Mesothelial cell of epicardium (in vitro differentiated cells): ENCODE measurements around the gene ARHGEF12. TPM values are rescaled to one million over a fixed set of nuclear protein-coding genes. Genes with fewer than 3 reads are reported as not detected.

Experiments used
- DNase-seq, 2 experiments: peaks; one replicate each; pipeline ENCODE4 v3.0.0; 2021; ENCODE audit warnings: low spot score in 2 of 2; ENCODE audit not compliant: unreplicated experiment in 2 of 2
- H3K27ac Mint-ChIP-seq: 2 replicates; pipeline ENCODE4 v1.8.0; 2021; ENCODE audit warnings: mixed read lengths
- H3K27me3 Mint-ChIP-seq: 2 replicates; pipeline ENCODE4 v1.8.0; 2021; ENCODE audit warnings: low read depth, mixed read lengths
- H3K36me3 Mint-ChIP-seq: 2 replicates; pipeline ENCODE4 v1.8.0; 2021; ENCODE audit warnings: mixed read lengths
- H3K4me1 Mint-ChIP-seq: 2 replicates; pipeline ENCODE4 v1.8.0; 2021; ENCODE audit warnings: mixed read lengths
- H3K4me3 Mint-ChIP-seq: 2 replicates; pipeline ENCODE4 v1.8.0; 2021; ENCODE audit warnings: mild to moderate bottlenecking, moderate library complexity, mixed read lengths
- H3K9me3 Mint-ChIP-seq: 2 replicates; pipeline ENCODE4 v1.8.0; 2021; ENCODE audit warnings: mixed read lengths
- total RNA-seq: library from RNA; stranded (reverse); gene quantifications from 3 replicates; pipeline ENCODE4 v1.2.1, GENCODE V29; 2021
- TF ChIP-seq, protein P1 (sequence below): fragments of 200-600 bp; sonication (generic); IDR thresholded peaks from one replicate; pipeline ENCODE4 v1.5.0; 2021; ENCODE audit warnings: antibody characterized with exemption; ENCODE audit not compliant: unreplicated experiment

The ARHGEF12 gene
- total RNA-seq, 1 donor from 2014 or later: 86.0 TPM

DNA sequence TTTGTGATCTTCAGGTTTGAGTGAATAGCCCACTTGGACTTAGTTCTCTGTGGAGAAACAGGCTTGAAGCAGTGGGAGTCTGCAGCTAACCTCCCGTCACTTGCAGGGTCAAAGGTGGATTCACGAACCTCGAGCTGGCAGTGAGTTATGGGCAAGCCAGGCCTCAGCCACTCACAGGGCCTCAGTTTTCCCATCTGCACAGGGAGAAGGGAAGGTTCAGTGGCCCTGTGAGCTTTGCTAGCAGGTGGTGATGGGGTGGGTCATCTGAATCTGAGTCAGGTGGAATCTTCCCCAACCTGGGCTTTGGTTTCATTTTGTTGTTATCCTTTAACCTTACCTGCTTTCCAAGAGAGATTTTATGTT is 88.7 kb downstream of the ARHGEF12 start:
- H3K36me3 Mint-ChIP-seq: peaks cover 20% of the 10 kb centered on the region
- no peaks in the 10 kb centered on the region for H3K4me1 Mint-ChIP-seq

DNA sequence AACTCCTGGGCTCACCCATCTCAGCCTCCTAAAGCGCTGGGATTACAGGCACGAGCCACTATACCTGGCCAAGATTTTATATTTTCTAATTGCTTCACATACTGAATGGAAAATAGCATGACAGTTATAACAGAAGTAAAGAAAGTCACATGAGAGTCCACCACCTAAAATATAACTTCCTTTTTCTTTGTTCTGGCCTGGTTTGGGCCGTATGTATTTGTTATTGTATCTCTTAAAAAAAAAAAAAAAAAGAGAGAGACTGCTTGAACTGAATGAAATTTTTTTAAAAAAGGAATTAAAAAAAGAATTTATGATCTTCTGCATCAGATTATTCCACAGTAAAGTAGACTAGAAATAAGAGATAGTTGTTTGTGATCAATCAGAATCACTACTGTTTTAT is 89.3 kb downstream of the ARHGEF12 start:
- Mint-ChIP-seq H3K9me3 (no peaks in the 10 kb centered on the region), H3K27ac (no peak overlapping the region), H3K4me3 (no peak overlapping the region), H3K4me1 (no peaks in the 10 kb centered on the region), H3K36me3 (peaks cover 20% of the 10 kb centered on the region), H3K27me3 (no peaks in the 10 kb centered on the region)
- DNase-seq: no peak
- TF ChIP-seq, protein P1, sequence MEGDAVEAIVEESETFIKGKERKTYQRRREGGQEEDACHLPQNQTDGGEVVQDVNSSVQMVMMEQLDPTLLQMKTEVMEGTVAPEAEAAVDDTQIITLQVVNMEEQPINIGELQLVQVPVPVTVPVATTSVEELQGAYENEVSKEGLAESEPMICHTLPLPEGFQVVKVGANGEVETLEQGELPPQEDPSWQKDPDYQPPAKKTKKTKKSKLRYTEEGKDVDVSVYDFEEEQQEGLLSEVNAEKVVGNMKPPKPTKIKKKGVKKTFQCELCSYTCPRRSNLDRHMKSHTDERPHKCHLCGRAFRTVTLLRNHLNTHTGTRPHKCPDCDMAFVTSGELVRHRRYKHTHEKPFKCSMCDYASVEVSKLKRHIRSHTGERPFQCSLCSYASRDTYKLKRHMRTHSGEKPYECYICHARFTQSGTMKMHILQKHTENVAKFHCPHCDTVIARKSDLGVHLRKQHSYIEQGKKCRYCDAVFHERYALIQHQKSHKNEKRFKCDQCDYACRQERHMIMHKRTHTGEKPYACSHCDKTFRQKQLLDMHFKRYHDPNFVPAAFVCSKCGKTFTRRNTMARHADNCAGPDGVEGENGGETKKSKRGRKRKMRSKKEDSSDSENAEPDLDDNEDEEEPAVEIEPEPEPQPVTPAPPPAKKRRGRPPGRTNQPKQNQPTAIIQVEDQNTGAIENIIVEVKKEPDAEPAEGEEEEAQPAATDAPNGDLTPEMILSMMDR: no peak

More for the DNA sequence above, 88.7 kb downstream of the ARHGEF12 start:
- Mint-ChIP-seq H3K9me3 (no peaks in the 10 kb centered on the region), H3K27ac (no peak overlapping the region), H3K27me3 (no peaks in the 10 kb centered on the region), H3K4me3 (no peak overlapping the region)
- no peak for DNase-seq
- TF ChIP-seq, protein P1: no peak

DNA sequence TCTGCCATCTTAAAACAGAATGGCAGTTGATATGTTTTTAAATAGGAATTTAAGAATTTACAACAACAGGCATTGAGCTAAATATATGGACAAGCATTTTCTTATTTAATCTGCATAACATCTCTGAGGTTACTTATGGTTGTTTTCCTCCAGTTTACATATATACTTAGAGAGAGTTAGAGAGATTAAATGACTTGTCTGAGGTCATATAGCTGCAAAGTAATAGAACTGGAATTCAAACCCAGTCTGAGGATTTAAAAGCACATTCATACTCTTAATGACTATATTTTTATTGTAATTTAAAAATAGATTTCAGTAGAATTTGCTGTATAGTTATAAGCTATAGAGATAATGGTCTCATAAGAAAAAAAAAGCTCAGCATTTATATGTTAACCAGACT is 93.9 kb downstream of the ARHGEF12 start:
- Mint-ChIP-seq H3K36me3 (peaks cover 18% of the 10 kb centered on the region), H3K4me3 (no peak overlapping the region), H3K4me1 (no peaks in the 10 kb centered on the region), H3K27ac (no peak overlapping the region), H3K27me3 (no peaks in the 10 kb centered on the region), H3K9me3 (no peaks in the 10 kb centered on the region)
- DNase-seq: no peak
- TF ChIP-seq, protein P1: no peak

DNA sequence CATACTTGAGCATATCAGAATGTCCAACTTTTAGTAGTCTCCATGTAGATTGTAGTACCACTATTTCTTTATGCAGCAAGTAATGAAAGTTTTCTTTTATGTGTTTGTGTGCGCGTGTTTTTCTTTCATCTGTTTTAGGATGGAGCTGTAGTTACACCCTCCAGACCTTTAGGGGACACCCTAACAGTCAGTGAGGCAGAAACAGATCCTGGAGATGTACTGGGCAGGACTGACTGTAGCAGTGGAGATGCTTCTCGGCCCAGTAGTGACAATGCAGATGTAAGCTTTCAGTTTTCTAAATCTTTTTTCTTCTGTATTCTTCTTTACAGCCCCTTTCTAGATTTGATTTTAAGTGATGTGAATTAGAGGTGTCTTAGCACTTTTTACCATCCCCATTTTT is 95.4 kb downstream of the ARHGEF12 start:
- no peak for DNase-seq
- Mint-ChIP-seq H3K4me1 (no peaks in the 10 kb centered on the region), H3K27me3 (no peaks in the 10 kb centered on the region), H3K4me3 (no peak overlapping the region), H3K27ac (no peak overlapping the region), H3K9me3 (no peaks in the 10 kb centered on the region), H3K36me3 (peaks cover 13% of the 10 kb centered on the region)
- TF ChIP-seq, protein P1: no peak

DNA sequence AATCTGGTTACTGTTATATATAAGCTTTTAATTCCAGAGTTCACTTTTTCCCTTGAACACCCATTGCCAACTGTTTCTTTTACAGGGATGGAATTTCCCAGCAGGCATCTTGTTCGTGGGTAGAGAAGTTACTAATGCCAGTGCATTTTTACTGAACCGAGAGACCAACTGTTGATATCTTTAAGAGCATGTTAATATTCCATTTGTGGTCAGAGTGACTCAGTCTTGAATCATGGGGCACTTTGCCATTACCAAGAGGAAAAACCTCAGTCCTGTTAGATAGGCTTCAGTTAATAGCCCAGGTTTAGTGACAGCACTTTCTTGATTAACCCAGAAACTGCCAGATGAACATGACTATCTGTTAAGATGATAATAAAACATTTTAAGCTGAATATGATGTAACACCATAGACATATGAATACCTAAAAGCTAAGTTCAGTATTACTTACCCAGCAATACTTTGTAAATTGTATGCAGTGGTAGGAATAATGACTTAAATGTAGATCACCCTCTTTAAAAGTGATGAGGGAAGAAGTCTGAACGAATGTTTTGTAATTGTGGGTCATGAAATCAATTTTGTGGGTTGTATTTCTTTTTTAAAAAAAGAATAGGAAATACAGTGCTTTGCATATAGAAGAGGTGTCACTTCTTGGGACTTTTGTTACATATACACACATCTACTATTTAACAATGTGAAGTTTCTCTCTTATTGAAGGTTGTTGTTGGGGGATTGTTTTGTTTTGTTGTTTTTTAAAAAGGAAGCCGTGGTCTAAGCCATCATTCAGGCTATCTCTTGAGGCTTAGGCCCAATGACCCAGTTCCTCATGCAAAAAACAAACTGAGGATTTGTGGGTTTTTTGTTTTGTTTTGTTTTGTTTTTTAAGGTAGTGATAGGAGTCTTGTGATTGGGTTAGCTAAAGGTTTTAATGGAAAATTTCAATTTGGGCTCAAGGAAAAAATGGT is 96.1 kb downstream of the ARHGEF12 start:
- Mint-ChIP-seq H3K4me3 (no peak overlapping the region), H3K4me1 (no peaks in the 10 kb centered on the region), H3K27me3 (no peaks in the 10 kb centered on the region), H3K36me3 (peaks cover 13% of the 10 kb centered on the region), H3K9me3 (no peaks in the 10 kb centered on the region), H3K27ac (no peak overlapping the region)
- TF ChIP-seq, protein P1: no peak
- no peak for DNase-seq
